HepG2 (cell line): Measurements from ENCODE around the gene EIF3L. TPM values are rescaled to one million over a fixed set of nuclear protein-coding genes. Genes with fewer than 3 reads are reported as not detected.

ENCODE experiments used
- ATAC-seq: fragments of 200-7000 bp; cut with Tn5 transposase; 3 replicates; pipeline ENCODE4 v1.9.1; 2020; ENCODE audit warnings: mild to moderate bottlenecking, moderate library complexity
- BruUV-seq: library from RNA; stranded (reverse); fragments of 400-500 nt; replicated peaks from 2 replicates; lab custom pipeline; 2021; lab: Mats Ljungman, UMichigan
- CTCF ChIA-PET: fragments of 300-600 bp; formaldehyde crosslinking; extraction: SDS; loops from one replicate; lab custom pipeline; 2021; ENCODE audit warnings: low total read pairs, inconsistent platforms, low intra/inter-chr PET ratio; lab: Yijun Ruan, JAX
- POLR2A ChIA-PET: fragments of 350-600 bp; sonication (Branson Sonifier 250); formaldehyde crosslinking; loops from one replicate; lab custom pipeline; 2020; ENCODE audit warnings: antibody characterized with exemption, inconsistent platforms; lab: Yijun Ruan, JAX
- DNase-seq: peaks from one replicate; pipeline ENCODE4 v3.0.0-alpha.2; 2015; ENCODE audit warnings: low spot score
- FAIRE-seq: peaks from 3 replicates; lab custom pipeline; 2011; peaks lifted over from hg19 to GRCh38; lab: Jason Lieb, UNC
- H2AFZ ChIP-seq: one replicate; pipeline ENCODE4 v1.6.1; 2011; ENCODE audit warnings: low read length, inconsistent platforms
- H3K27ac ChIP-seq: fragments of 300-600 bp; 3 replicates; pipeline ENCODE4 v1.8.0; 2011; ENCODE audit warnings: mixed run types, mild to moderate bottlenecking, mixed read lengths, low read length, inconsistent platforms; ENCODE audit not compliant: insufficient read depth; ENCODE audit errors: extremely low read length
- H3K27me3 ChIP-seq, 2 experiments: fragments of 200-600 bp in 1 of 2; 2 replicates in 1 of 2; 3 replicates in 1 of 2; pipeline versions ENCODE4 v1.6.0 to v1.8.0; 2011; ENCODE audit warnings: low read length in 2 of 2, mild to moderate bottlenecking in 2 of 2, moderate library complexity in 2 of 2, inconsistent platforms in 1 of 2; ENCODE audit not compliant: insufficient read depth in 2 of 2, control insufficient read depth in 1 of 2
- H3K36me3 ChIP-seq, 2 experiments: fragments of 200-600 bp in 1 of 2; replicated peaks in 1 of 2; 2 replicates in 1 of 2; 3 replicates in 1 of 2; pipeline versions ENCODE4 v1.5.1 to v1.8.0; 2011; ENCODE audit warnings: low read length in 2 of 2, inconsistent platforms in 1 of 2; ENCODE audit not compliant: insufficient read depth in 2 of 2, control insufficient read depth in 1 of 2
- H3K4me1 ChIP-seq: 2 replicates; pipeline ENCODE4 v1.5.1; 2012; ENCODE audit warnings: low read length, inconsistent platforms; ENCODE audit not compliant: insufficient read depth
- H3K4me2 ChIP-seq: 2 replicates; pipeline ENCODE4 v1.6.0; 2011; ENCODE audit warnings: low read depth, low read length, inconsistent platforms
- H3K4me3 ChIP-seq, 3 experiments: fragments of 200-600 bp in 1 of 3; sonication (generic), shearing (Covaris generic) in 1 of 3; replicated peaks in 1 of 3; 2 replicates each; pipeline ENCODE4 v1.5.1; 2011 to 2016; ENCODE audit warnings: low read length in 3 of 3, inconsistent platforms in 2 of 3, low read depth in 2 of 3, mild to moderate bottlenecking in 2 of 3, control low read depth in 1 of 3, mixed read lengths in 1 of 3; ENCODE audit not compliant: insufficient read depth in 1 of 3
- H3K79me2 ChIP-seq: one replicate; pipeline ENCODE4 v1.6.1; 2011; ENCODE audit warnings: low read length, inconsistent platforms; ENCODE audit not compliant: insufficient read depth
- H3K9ac ChIP-seq: 2 replicates; pipeline ENCODE4 v1.6.0; 2011; ENCODE audit warnings: mild to moderate bottlenecking, low read depth, low read length, inconsistent platforms; ENCODE audit not compliant: insufficient read depth
- H3K9me3 ChIP-seq: 2 replicates; pipeline ENCODE4 v1.5.1; 2012; ENCODE audit warnings: mild to moderate bottlenecking, low read length
- H4K20me1 ChIP-seq: 2 replicates; pipeline ENCODE4 v1.6.0; 2011; ENCODE audit warnings: inconsistent platforms, mild to moderate bottlenecking, low read length, moderate library complexity; ENCODE audit not compliant: insufficient read depth
- AGO2 ChIP-seq: fragments of 200-400 bp; formaldehyde crosslinking; optimal IDR thresholded peaks from 2 replicates; pipeline ENCODE3; 2017; ENCODE audit warnings: mild to moderate bottlenecking, low read depth, low read length, moderate library complexity
- KLF9 ChIP-seq: IDR thresholded peaks from 2 replicates; pipeline ENCODE4 v1.6.1; 2016; ENCODE audit warnings: low read depth
- NR0B2 ChIP-seq: sonication (generic); formaldehyde crosslinking; IDR thresholded peaks from 2 replicates; pipeline ENCODE4 v1.4.0; 2020; ENCODE audit warnings: mild to moderate bottlenecking, missing genetic modification reagents
- NR2F6 ChIP-seq, 2 experiments: IDR thresholded peaks; 2 replicates each; pipeline ENCODE4 v1.6.1; 2016; ENCODE audit warnings: antibody characterized with exemption in 1 of 2, mild to moderate bottlenecking in 1 of 2
- POLR2A ChIP-seq, 2 experiments: IDR thresholded peaks; 2 replicates each; pipeline ENCODE4 v1.6.1; 2011; ENCODE audit warnings: low read depth in 2 of 2, low read length in 2 of 2, mild to moderate bottlenecking in 1 of 2, moderate library complexity in 1 of 2; ENCODE audit not compliant: insufficient read depth in 1 of 2
- POLR2G ChIP-seq: fragments of 200-400 bp; formaldehyde crosslinking; IDR thresholded peaks from 2 replicates; pipeline ENCODE4 v1.6.1; 2018; ENCODE audit warnings: mild to moderate bottlenecking, low read depth, low read length, moderate library complexity
- RBFOX2 ChIP-seq: fragments of 200-400 bp; formaldehyde crosslinking; IDR thresholded peaks from 2 replicates; pipeline ENCODE4 v1.6.1; 2017; ENCODE audit warnings: low read depth, mild to moderate bottlenecking, low read length
- RBM22 ChIP-seq: fragments of 200-400 bp; formaldehyde crosslinking; optimal IDR thresholded peaks from 2 replicates; pipeline ENCODE3; 2017; ENCODE audit warnings: mild to moderate bottlenecking, low read length, moderate library complexity
- SMARCC2 ChIP-seq: fragments of 450-650 bp; IDR thresholded peaks from 2 replicates; pipeline ENCODE4 v1.6.1; 2017; ENCODE audit warnings: antibody characterized with exemption, mild to moderate bottlenecking
- TERF1 ChIP-seq: sonication (generic); formaldehyde crosslinking; IDR thresholded peaks from 2 replicates; pipeline ENCODE4 v1.8.0; 2022; ENCODE audit warnings: mild to moderate bottlenecking, missing genetic modification reagents, moderate library complexity
- XRCC5 ChIP-seq: fragments of 200-400 bp; formaldehyde crosslinking; optimal IDR thresholded peaks from 2 replicates; pipeline ENCODE3; 2017; ENCODE audit warnings: mild to moderate bottlenecking, low read length
- ZMYM3 ChIP-seq: sonication (generic); formaldehyde crosslinking; IDR thresholded peaks from 2 replicates; pipeline ENCODE4 v1.5.1; 2020; ENCODE audit warnings: mild to moderate bottlenecking, missing genetic modification reagents
- ZNF10 ChIP-seq: sonication (generic); formaldehyde crosslinking; IDR thresholded peaks from 2 replicates; pipeline ENCODE4 v1.4.0; 2020; ENCODE audit warnings: mild to moderate bottlenecking, low read depth, missing genetic modification reagents, borderline replicate concordance
- ZNF121 ChIP-seq: sonication (generic); formaldehyde crosslinking; IDR thresholded peaks from 2 replicates; pipeline ENCODE4 v1.5.0; 2020; ENCODE audit warnings: mild to moderate bottlenecking, missing genetic modification reagents
- ZNF460 ChIP-seq: sonication (generic); formaldehyde crosslinking; IDR thresholded peaks from 2 replicates; pipeline ENCODE4 v1.5.1; 2020; ENCODE audit warnings: missing genetic modification reagents, mild to moderate bottlenecking, borderline replicate concordance
- ZNF629 ChIP-seq: sonication (generic); formaldehyde crosslinking; conservative IDR thresholded peaks from 2 replicates; pipeline ENCODE4 v1.5.0; 2020; ENCODE audit warnings: missing genetic modification reagents
- ZNF768 ChIP-seq: sonication (generic); formaldehyde crosslinking; IDR thresholded peaks from 2 replicates; pipeline ENCODE4 v1.4.0; 2020; ENCODE audit warnings: missing genetic modification reagents
- ZNF841 ChIP-seq: sonication (generic); formaldehyde crosslinking; IDR thresholded peaks from 2 replicates; pipeline ENCODE4 v1.8.1; 2023; ENCODE audit warnings: missing genetic modification reagents, borderline replicate concordance
- WGBS: methylation state at CpG from one replicate; pipeline ENCODE4 v1.1.6; 2017; ENCODE audit warnings: low lambda C conversion rate; 5-methylcytosine and 5-hydroxymethylcytosine counted together
- in situ Hi-C: cut with HindIII; loops from 2 replicates; pipeline ENCODE4 v1.10.0; 2017; ENCODE audit warnings: low pct_unique_long_range_greater_than_20kb; ENCODE audit not compliant: extremely low pct_ligation_motif_present
- intact Hi-C: fragments of 100-400 bp; cut with micrococcal nuclease; formaldehyde crosslinking; loops from one replicate; pipeline ENCODE4 v1.10.0; 2022; ENCODE audit not compliant: unreplicated experiment
- polyA plus RNA-seq, 8 experiments: library from polyadenylated mRNA; depleted of rRNA in 3 of 8; stranded (reverse) in 7 of 8; unstranded in 1 of 8; fragments of >200 nt; fragmentation: Illumina TruSeq in 4 of 8; extraction: Trizol in 4 of 8; gene quantifications; 2 replicates each; pipeline versions ENCODE4 v1.2.1 to v1.2.3, GENCODE V29; 2011 to 2016; ENCODE audit warnings: low read depth in 4 of 8, missing spikeins in 1 of 8, mixed read lengths in 1 of 8; ENCODE audit not compliant: insufficient read depth in 1 of 8
- total RNA-seq, 5 experiments: library from RNA; depleted of rRNA; stranded (reverse); fragments of >200 nt; fragmentation: Illumina TruSeq; extraction: Trizol; gene quantifications; 2 replicates each; pipeline ENCODE4 v1.2.3, GENCODE V29; 2016; ENCODE audit warnings: low read depth in 1 of 5
- TF ChIP-seq, protein P1 (sequence below): sonication (generic); formaldehyde crosslinking; IDR thresholded peaks from 2 replicates; pipeline ENCODE4 v1.5.0; 2020; ENCODE audit warnings: mild to moderate bottlenecking, missing genetic modification reagents

EIF3L gene
- total and polyA plus RNA-seq, 2 of the 13 experiments (the other 11 are each of a cell fraction or from before 2014, with no cell fraction given) = 514 to 793 TPM

GRCh38 chr22:37811867-37812266 lies 37.4 kb upstream of the EIF3L start:
- in situ Hi-C loops = loop anchor here (10.0 kb wide), 1 partner anchor 123 kb away; no protein-coding TSS in a partner anchor
- POLR2A ChIA-PET = no interaction called here
- Histone ChIP-seq H3K9me3 (no peaks in the 10 kb centered on the region), H3K27ac (no peak overlapping the region), H3K36me3 (peaks cover 8 to 18% of the 10 kb centered on the region in 2 experiments; a peak in 4 of 5 replicates), H2AFZ (no peak overlapping the region), H3K4me3 (no peak overlapping the region), H3K4me1 (peaks cover 23% of the 10 kb centered on the region), H3K79me2 (peaks cover 7% of the 10 kb centered on the region), H4K20me1 (peaks cover 26% of the 10 kb centered on the region; the same call in 1 of the 2 replicates), H3K4me2 (no peak overlapping the region), H3K9ac (no peak overlapping the region), H3K27me3 (no peaks in the 10 kb centered on the region)
- CTCF ChIA-PET = no interaction called here
- 96% methylated on average over 2 of the region's 2 CpGs for WGBS
- ATAC-seq = no peak
- DNase-seq = no peak
- intact Hi-C loops = no loop called here
- TF ChIP-seq ZNF768 (CRISPR knock-in tag) (peak; percentile 83), TERF1 (no peak), ZNF10 (CRISPR knock-in tag) (no peak), POLR2G (peak; percentile 55; the same call in 1 of the 2 replicates), ZNF121 (CRISPR knock-in tag) (peak; percentile 33; the same call in 1 of the 2 replicates), RBFOX2 (peak; percentile 48; the same call in 1 of the 2 replicates), ZNF841 (CRISPR knock-in tag) (no peak), AGO2 (peak; percentile 20), ZNF629 (CRISPR knock-in tag) (no peak), NR0B2 (CRISPR knock-in tag) (no peak), RBM22 (peak; percentile 43), NR2F6 (IDR thresholded peaks at IDR 0.05) (no peak), NR2F6 (CRISPR knock-in tag; IDR thresholded peaks at IDR 0.05) (no peak), ZNF460 (CRISPR knock-in tag) (peak; percentile 56), POLR2A (IDR thresholded peaks at IDR 0.05; ENCODE audit: insufficient read depth in 1 of 2, low read depth in 2 of 2, low read length in 2 of 2) (peak in 1 of 2 experiments; percentile 49; a peak in 1 of 4 replicates), XRCC5 (no peak), KLF9 (CRISPR knock-in tag) (no peak), SMARCC2 (no peak), ZMYM3 (CRISPR knock-in tag) (peak; percentile 29; the same call in 1 of the 2 replicates)
- TF ChIP-seq, protein P1, sequence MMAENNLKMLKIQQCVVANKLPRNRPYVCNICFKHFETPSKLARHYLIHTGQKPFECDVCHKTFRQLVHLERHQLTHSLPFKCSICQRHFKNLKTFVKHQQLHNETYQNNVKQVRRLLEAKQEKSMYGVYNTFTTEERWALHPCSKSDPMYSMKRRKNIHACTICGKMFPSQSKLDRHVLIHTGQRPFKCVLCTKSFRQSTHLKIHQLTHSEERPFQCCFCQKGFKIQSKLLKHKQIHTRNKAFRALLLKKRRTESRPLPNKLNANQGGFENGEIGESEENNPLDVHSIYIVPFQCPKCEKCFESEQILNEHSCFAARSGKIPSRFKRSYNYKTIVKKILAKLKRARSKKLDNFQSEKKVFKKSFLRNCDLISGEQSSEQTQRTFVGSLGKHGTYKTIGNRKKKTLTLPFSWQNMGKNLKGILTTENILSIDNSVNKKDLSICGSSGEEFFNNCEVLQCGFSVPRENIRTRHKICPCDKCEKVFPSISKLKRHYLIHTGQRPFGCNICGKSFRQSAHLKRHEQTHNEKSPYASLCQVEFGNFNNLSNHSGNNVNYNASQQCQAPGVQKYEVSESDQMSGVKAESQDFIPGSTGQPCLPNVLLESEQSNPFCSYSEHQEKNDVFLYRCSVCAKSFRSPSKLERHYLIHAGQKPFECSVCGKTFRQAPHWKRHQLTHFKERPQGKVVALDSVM (CRISPR knock-in tag) = peak; percentile 43; the same call in 1 of the 2 replicates
- BruUV-seq = no TSS peak
- no peak for FAIRE-seq
